ENCODE measurements around the gene GABARAPL2.

- TF ChIP-seq POLR2A (IDR thresholded peaks at IDR 0.05; ENCODE audit: low read length) (no peak), GATA1 (IDR thresholded peaks at IDR 0.05; ENCODE audit: low read depth, low read length) (no peak)
Observed at GRCh38 chr16:75590920-75591843, 25.0 kb downstream of the GABARAPL2 start.
